EH (cell line): Measurements from ENCODE around the gene LASP1NB.
A peak's percentile ranks its signal among the peaks of the same experiment; 100 is the strongest.
"Not testable (repeated sequence)": the region's sequence is repeated elsewhere in the genome, so short reads cannot be mapped to it uniquely, and the experiment has no call there.

Experiments
- DNase-seq: peaks from one replicate; pipeline ENCODE4 v3.0.0-alpha.2; 2015; ENCODE audit warnings: low read depth

Gene LASP1NB

GRCh38 chr17:38897176-38897575 lies 28.2 kb upstream of the LASP1NB start:
- DNase-seq, result peak; percentile 37

DNA sequence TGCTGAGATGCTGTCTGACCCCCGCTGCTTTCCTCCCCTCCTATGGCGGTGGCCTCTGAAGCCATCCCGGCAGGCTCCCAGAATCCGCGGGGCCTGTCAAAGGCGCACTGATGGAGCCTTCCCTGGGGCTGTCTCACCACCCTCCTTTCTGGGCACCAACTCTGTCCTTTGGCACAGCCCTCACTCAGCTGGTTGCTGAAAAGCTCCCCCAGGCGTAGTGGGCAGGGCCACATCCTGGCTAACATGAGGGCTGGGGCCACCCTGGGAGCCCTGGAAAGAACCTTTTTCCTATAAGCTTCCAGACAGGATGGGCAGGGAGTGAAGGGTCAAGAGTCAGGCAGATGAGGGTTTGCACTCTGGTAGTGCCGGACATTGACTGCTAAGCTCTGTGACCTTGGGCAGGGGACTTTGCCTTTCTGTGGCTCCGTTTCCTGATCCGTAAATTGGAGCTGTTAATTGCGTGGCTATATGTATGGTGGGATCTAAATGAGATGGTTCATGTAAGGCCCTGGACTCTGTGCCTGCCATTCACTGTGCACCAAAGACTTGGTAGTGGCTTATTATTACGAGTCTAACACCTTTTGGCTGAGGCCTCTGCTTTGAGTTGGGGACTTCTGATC lies 27.6 kb upstream of the LASP1NB start:
- DNase-seq, result no peak

- DNase-seq, result no peak
Observed at GRCh38 chr17:38898291-38898679, 27.1 kb upstream of the LASP1NB start.

DNA sequence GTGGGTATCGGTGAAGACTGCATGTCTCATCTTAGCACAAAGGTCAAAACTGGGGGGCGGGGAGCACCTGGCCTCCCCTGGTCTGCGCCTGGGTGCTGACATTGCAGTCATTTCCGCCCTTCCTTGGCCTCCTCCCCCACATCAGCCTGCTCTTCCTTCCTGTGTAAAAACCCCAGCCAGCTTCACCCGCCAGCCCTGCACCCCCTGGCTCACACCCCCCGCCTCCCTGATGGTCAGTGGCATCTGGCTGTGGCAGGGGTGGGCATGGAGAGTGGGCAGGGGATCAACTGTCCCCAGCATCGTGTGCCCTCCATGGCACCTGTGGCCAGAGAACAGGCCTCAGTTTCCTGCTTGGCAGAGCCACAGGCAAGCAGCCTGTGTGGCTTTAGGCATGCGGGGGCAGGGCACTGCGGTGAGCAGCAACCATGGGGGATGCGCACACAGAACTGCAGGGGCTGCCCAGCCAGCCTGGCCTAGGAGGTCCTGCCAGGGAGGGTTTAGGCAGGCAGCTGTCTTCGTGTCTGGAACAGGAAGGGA lies 26.5 kb upstream of the LASP1NB start:
- DNase-seq, result no peak

DNA sequence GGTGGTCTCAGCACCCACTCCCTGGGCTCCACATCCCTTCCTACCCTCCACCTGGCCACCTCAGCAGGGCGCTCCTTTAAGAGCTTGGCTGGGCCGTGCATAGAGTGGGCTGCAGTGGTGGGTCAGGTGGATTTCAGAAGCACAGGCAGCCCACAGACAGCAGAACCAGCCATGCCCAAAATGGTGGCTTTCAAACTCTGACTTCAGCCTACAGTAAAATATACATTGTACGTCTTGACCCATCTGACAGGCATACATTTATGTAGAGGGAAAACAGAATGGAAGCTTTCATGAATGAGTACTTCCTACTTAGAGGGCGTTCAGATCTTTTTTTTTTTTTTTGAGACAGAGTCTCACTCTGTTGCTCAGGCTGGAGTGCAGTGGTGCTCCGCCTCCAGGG lies 26.0 kb upstream of the LASP1NB start:
- no peak for DNase-seq

DNA sequence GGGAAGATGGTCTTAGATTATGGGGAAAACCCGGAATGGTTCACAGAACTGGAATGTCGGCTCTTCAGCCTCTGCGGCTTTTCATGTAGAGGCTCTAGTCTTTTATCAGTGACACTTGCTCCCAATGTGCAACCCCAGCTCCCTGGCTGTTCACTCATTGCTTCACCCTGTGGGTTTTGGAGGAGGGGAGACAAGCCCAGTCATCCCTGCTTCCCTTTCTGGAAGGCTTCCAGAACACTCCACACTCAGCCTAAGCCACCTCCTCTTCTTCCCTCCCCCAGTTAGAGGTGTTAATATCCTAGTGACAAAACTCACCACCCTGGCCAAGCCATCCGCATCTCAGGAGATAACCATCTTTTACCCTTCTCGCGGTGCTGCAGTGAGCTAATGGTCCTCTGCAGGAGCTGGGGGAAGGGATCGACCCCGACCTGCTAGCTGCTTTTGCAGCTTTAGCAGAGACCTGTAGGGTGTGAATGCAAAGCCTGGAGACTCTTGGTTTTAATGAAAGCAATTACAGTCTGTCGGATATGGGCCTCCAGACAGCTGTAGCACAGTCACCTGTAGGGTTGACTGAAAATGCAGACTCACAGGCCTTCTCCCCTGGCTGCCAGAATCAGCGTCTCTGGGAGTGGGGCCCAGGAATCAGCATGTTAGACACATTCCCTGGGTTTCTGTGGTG lies 24.3 kb upstream of the LASP1NB start:
- peak; percentile 99 for DNase-seq

DNA sequence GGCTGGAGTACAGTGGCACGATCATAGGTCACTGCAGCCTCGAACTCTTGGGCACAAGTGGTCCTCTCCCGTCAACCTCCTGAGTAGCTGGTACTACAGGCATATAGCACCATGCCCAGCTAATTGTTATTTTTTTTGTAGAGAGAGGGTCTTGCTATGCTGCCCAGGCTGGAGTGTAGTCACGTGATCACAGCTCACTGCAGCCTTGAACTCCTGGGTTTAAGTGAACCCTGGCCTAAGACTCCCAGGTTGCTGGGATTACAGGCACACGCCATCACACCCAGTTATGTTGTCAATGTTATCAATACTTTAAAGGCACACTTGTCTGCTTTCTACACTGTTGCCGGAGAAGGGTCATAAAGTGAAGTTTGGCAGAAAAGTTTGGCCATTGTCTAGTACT lies 22.0 kb upstream of the LASP1NB start:
- DNase-seq, result no peak

DNA sequence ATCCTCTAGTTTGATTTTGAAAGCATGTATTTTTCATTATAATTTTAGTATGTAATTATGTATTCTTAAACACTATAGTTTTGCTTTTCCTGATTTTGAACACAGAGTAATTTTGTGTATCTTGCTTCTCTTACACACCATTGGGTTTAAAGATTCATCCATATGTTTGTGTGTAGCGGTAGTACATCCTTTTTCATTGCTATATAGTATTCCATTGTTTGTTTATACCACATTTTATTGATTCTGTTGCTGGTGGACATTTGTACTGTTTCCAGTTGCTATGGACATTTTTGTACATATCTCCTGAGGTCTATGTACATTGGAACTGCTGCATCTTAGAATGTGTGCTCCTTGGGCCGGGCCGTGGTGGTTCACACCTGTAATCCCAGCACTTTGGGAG lies 20.5 kb upstream of the LASP1NB start:
- DNase-seq, result no peak

GRCh38 chr17:38905375-38905774 lies 20.0 kb upstream of the LASP1NB start:
- DNase-seq, result no peak

GRCh38 chr17:38906460-38907228 lies 18.8 kb upstream of the LASP1NB start:
- DNase-seq, result no peak

- no peak for DNase-seq
Observed at GRCh38 chr17:38907930-38908675, 17.3 kb upstream of the LASP1NB start.

GRCh38 chr17:38908676-38909181 lies 16.7 kb upstream of the LASP1NB start:
- no peak for DNase-seq

DNA sequence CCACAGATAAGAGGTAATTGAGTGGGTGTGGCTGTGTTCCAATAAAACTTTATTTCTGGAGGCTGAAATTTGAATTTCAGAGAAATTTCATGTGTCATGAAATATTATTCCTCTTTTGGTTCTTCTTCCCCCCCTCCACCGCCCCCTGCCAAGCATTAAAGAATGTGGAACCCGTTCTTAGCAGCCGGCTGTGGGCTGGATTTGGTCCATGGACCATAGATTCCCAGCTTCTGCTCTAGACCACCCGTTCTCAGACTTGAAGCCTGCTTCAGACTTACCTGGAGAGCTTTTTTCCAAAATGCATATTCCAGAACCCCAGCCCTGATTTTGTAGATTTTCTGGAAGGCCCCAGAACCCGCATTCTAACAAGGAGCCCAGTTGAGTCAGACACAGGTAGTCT lies 15.1 kb upstream of the LASP1NB start:
- DNase-seq, result no peak

DNA sequence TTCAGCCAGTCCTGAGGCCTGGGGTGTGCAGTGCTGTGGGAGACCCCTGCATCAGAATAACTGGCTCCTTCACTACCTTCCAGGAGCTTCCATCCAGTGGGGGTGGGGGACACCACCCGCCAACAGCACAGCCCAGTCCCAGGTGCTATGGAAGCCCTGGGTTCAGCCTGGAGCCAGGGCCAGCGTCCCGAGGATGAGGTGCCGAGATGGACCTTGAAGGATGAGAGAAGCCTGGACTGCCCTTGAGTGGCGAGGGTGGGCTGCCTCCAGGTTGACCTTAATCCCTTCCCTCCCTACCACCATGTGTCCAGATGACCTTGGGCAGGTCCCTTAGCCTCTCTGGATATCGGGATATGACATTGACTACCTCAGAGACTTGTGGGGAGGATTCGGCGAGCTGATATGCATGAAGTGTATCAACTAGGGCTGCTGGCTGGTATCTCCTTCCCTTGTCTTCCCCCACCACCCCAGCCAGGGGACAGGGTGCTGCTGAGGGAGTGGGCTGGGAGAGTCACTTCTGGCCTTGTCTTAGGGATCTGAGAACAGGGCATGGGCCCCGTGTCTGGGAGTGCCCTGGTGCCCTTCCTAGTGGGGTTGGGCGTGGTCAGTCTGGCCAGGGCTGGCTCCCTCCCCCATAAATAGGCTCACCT lies 14.2 kb upstream of the LASP1NB start:
- no peak for DNase-seq

DNA sequence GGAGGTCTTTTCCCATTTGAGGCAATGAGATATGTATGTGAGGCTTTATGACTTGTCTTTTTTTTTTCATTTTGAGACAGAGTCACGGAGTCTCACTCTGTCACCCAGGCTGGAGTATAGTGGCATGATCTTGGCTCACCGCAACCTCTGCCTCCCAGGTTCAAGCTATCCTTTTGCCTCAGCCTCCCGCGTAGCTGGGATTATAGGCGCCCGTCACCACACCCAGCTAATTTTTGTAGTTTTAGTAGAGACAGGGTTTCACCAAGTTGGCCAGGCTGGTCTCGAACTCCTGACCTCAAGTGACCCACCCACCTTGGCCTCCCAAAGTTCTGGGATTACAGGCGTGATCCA lies 13.7 kb upstream of the LASP1NB start:
- DNase-seq, result not testable (repeated sequence)

GRCh38 chr17:38912221-38912813 lies 13.1 kb upstream of the LASP1NB start:
- DNase-seq, result peak; percentile 41

DNA sequence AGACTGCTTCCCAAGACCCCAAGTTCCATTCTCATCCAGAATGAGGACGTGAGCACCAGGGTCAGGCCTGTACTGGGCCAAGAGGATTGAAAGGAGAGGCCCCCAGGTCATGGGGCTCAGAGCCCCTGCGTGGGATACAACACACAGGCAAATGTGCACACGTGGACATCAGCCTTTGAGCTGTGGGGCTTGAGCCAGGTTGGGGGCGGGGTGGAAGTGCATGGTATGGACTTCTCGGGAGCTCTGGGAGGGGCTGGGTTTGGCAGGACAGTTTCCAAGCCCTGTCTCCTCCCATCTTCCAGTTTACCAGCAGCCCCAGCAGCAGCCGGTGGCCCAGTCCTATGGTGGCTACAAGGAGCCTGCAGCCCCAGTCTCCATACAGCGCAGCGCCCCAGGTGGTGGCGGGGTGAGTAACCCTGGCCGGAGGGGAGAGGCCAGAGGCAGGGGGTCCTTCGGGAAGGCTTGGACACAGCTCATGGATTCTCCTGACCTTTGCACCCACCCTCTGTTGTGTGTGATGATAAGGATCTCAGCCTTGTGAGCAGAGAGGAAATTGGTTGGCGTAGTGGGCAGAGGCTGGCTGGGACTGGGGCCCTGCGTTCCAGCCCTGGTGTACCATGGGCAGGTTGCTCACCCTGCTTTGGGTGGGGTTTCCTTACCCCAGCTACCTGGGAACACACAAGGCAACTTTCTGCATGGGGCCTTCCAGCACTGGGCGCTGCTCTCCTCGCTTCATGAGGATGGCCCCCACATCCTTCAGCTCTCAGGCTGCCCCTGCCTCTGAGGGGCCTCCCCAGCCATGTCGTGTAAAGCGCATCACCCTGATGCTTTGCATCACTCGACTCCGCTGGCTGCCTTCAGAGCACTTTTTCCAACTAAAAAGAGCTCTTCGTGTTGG lies 10.4 kb upstream of the LASP1NB start:
- no peak for DNase-seq

GRCh38 chr17:38915639-38915995 lies 9.8 kb upstream of the LASP1NB start:
- no peak for DNase-seq

DNA sequence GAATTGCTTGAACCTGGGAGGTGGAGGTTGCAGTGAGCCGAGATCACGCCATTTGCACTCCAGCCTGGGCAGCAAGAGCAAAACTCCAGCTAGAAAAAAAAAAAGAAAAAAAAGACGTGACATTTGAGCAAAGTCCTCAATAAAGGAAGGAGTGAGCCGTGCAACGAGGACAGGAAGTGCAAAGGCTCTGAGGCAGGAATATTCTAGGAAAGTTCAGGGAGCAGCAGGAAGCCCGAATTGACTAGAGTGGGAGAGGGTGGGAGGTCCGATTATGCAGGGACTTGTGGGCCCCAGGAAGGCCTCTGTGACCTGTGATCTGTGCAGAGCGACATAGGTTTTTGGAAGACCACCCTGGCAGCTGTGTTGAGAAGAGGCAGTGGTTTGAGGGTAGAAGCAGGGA lies 8.6 kb upstream of the LASP1NB start:
- DNase-seq, result no peak

DNA sequence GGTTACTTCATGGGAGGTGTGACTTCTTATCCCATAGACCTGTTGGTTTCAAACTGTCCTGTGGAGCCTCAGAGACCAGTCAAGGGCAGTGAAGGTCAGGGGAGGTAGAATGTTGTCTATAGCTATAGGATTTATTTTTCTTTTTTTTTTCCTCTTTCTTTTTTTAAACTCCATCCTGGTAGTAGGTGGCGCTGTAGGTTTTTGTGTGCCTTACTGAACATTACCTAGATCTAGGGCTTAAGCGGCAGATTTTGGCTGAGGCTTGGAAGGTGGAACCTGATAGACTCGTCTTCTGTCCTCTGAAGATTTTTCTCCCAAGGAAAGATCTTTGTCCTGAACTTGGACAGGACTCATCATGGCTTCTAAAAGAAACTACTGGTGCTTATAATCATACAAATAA lies 8.2 kb upstream of the LASP1NB start:
- DNase-seq, result no peak
